PC-3 (cell line): ENCODE measurements around the gene PCCA. TPM values are rescaled to one million over a fixed set of nuclear protein-coding genes. Genes with fewer than 3 reads are reported as not detected.

Experiments
- ATAC-seq: fragments of 200-7000 bp; cut with Tn5 transposase; 2 replicates; pipeline ENCODE4 v1.9.1; 2020; ENCODE audit warnings: mild to moderate bottlenecking, moderate library complexity
- BruUV-seq: library from RNA; stranded (reverse); fragments of 400-500 nt; replicated peaks from 2 replicates; lab custom pipeline; 2021; lab: Mats Ljungman, UMichigan
- CTCF ChIA-PET: fragments of 300-600 bp; sonication (Branson Sonifier 250); formaldehyde crosslinking; loops from one replicate; lab custom pipeline; 2022; ENCODE audit warnings: antibody characterized with exemption; lab: Charles Lee
- POLR2A ChIA-PET: fragments of 300-600 bp; sonication (Branson Sonifier 250); formaldehyde crosslinking; loops from one replicate; lab custom pipeline; 2022; ENCODE audit warnings: antibody characterized with exemption; ENCODE audit not compliant: unreplicated experiment; lab: Charles Lee
- DNase-seq: peaks from one replicate; pipeline ENCODE4 v3.0.0-alpha.2; 2015
- H2AFZ ChIP-seq: fragments of 300-600 bp; sonication (generic); 2 replicates; pipeline ENCODE4 v1.6.0; 2016; ENCODE audit warnings: antibody characterized with exemption, low read length
- H3F3A ChIP-seq: fragments of 300-600 bp; sonication (generic); one replicate; pipeline ENCODE4 v1.6.0; 2017; ENCODE audit warnings: antibody characterized with exemption, low read length, control low read depth, mild to moderate bottlenecking; ENCODE audit not compliant: unreplicated experiment
- H3K27ac ChIP-seq: fragments of 300-600 bp; sonication (generic); 2 replicates; pipeline ENCODE4 v1.5.1; 2016; ENCODE audit warnings: mild to moderate bottlenecking, low read length
- H3K27me3 ChIP-seq: fragments of 300-600 bp; sonication (generic); 2 replicates; pipeline ENCODE4 v1.6.1; 2016; ENCODE audit warnings: low read length, mixed read lengths
- H3K36me3 ChIP-seq: fragments of 300-600 bp; sonication (generic); 2 replicates; pipeline ENCODE4 v1.6.1; 2016; ENCODE audit warnings: low read depth, mixed run types, low read length, mixed read lengths
- H3K4me1 ChIP-seq: fragments of 300-600 bp; sonication (generic); 2 replicates; pipeline ENCODE4 v1.5.1; 2016; ENCODE audit warnings: low read length; ENCODE audit not compliant: insufficient read depth
- H3K4me2 ChIP-seq: fragments of 300-600 bp; sonication (generic); 2 replicates; pipeline ENCODE4 v1.6.0; 2016; ENCODE audit warnings: low read length
- H3K4me3 ChIP-seq: fragments of 300-600 bp; sonication (generic); 2 replicates; pipeline ENCODE4 v1.5.1; 2016; ENCODE audit warnings: mild to moderate bottlenecking, low read length, mixed read lengths
- H3K79me2 ChIP-seq: fragments of 300-600 bp; sonication (generic); 2 replicates; pipeline ENCODE4 v1.6.1; 2017; ENCODE audit warnings: low read length, mixed read lengths
- H3K9ac ChIP-seq: fragments of 300-600 bp; sonication (generic); 2 replicates; pipeline ENCODE4 v1.6.0; 2016; ENCODE audit warnings: mild to moderate bottlenecking, low read length
- H3K9me2 ChIP-seq: fragments of 300-600 bp; sonication (generic); replicated peaks from 2 replicates; pipeline ENCODE4 v1.6.1; 2016; ENCODE audit warnings: mixed run types, low read length, mixed read lengths
- H3K9me3 ChIP-seq: fragments of 300-600 bp; sonication (generic); 2 replicates; pipeline ENCODE4 v1.6.1; 2016; ENCODE audit warnings: low read length, mixed read lengths
- H4K20me1 ChIP-seq: fragments of 300-600 bp; sonication (generic); 2 replicates; pipeline ENCODE4 v1.6.1; 2016; ENCODE audit warnings: low read length, mixed read lengths
- CTCF ChIP-seq: fragments of 300-600 bp; sonication (generic); conservative IDR thresholded peaks from 2 replicates; pipeline ENCODE4 v1.5.1; 2017; ENCODE audit warnings: antibody characterized with exemption, low read depth, mild to moderate bottlenecking, low read length
- EZH2 ChIP-seq: fragments of 300-600 bp; sonication (generic); IDR thresholded peaks from one replicate; pipeline ENCODE4 v1.6.1; 2017; ENCODE audit warnings: antibody characterized with exemption, mild to moderate bottlenecking, low read length; ENCODE audit not compliant: unreplicated experiment
- EZH2phosphoT487 ChIP-seq: fragments of 300-600 bp; sonication (generic); IDR thresholded peaks from 2 replicates; pipeline ENCODE4 v1.6.1; 2018; ENCODE audit warnings: mild to moderate bottlenecking, antibody characterized with exemption, low read length, borderline replicate concordance
- intact Hi-C: fragments of 100-400 bp; cut with micrococcal nuclease; formaldehyde crosslinking; loops from 2 replicates; pipeline ENCODE4 v1.9.0; 2023
- total RNA-seq: library from RNA; depleted of rRNA; stranded (reverse); fragments of >200 nt; gene quantifications from 2 replicates; pipeline ENCODE4 v1.2.3, GENCODE V29; 2014

PCCA gene
- total RNA-seq, 1 experiment from 2014 or later: 10.5 TPM

- no peak for ATAC-seq
- no TSS peak for BruUV-seq
- Histone ChIP-seq H3K9me2 (no peaks in the 10 kb centered on the region), H3K9me3 (no peaks in the 10 kb centered on the region), H3K4me3 (no peak overlapping the region), H4K20me1 (no peaks in the 10 kb centered on the region), H3K9ac (no peak overlapping the region), H2AFZ (no peak overlapping the region), H3K36me3 (no peaks in the 10 kb centered on the region), H3K4me2 (no peak overlapping the region), H3K27ac (no peak overlapping the region), H3K27me3 (no peaks in the 10 kb centered on the region), H3K4me1 (no peaks in the 10 kb centered on the region), H3F3A (no peaks in the 10 kb centered on the region), H3K79me2 (no peaks in the 10 kb centered on the region)
- intact Hi-C loops: no loop called here
- TF ChIP-seq CTCF: no peak
- no peak for TF ChIP-seq EZH2
- no peak for TF ChIP-seq EZH2phosphoT487
- POLR2A ChIA-PET: no interaction called here
- CTCF ChIA-PET: no interaction called here
- no peak for DNase-seq
Measured at GRCh38 chr13:100338275-100338674, 249.4 kb downstream of the PCCA start.

DNA sequence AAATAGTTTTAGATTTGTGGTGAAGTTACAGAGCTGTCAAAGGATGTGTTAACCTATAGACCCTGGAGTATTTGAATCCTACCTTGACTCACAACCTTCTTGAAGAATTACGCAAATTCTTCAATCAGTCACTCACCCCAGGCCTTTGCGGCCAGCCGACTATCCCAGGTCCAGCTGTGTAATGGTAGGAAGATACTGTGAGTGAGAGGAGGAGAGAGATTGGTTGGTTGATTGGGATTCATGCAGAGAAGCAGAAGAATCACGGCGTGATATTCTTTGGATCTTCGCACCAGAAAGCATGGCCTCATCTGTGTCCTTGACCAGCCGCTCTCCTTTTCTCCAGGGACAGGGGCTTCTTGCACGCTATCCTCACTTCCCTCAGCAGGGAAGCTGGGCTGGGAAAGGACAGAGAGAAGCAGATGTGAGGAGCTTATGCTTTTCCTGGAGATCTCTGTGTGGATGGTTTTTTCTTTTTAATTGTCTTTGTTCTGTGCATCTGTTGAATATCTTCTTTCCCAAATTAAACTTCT is 250.6 kb downstream of the PCCA start:
- H3K4me1 ChIP-seq: no peaks in the 10 kb centered on the region
- intact Hi-C loops: no loop called here
- TF ChIP-seq CTCF (no peak), EZH2phosphoT487 (no peak), EZH2 (no peak)
- CTCF ChIA-PET: no interaction called here
- H4K20me1 ChIP-seq: no peaks in the 10 kb centered on the region
- H3K27me3 ChIP-seq: no peaks in the 10 kb centered on the region
- no peaks in the 10 kb centered on the region for H3K9me3 ChIP-seq
- H3K9ac ChIP-seq: no peak overlapping the region
- no TSS peak for BruUV-seq
- no peak overlapping the region for H3K4me3 ChIP-seq
- H3K36me3 ChIP-seq: no peaks in the 10 kb centered on the region
- H3F3A ChIP-seq: no peaks in the 10 kb centered on the region
- POLR2A ChIA-PET: no interaction called here
- H3K27ac ChIP-seq: no peak overlapping the region
- ATAC-seq (no peak), DNase-seq (no peak)
- H3K79me2 ChIP-seq: no peaks in the 10 kb centered on the region
- H3K9me2 ChIP-seq: no peaks in the 10 kb centered on the region
- no peak overlapping the region for H2AFZ ChIP-seq
- H3K4me2 ChIP-seq: no peak overlapping the region

DNA sequence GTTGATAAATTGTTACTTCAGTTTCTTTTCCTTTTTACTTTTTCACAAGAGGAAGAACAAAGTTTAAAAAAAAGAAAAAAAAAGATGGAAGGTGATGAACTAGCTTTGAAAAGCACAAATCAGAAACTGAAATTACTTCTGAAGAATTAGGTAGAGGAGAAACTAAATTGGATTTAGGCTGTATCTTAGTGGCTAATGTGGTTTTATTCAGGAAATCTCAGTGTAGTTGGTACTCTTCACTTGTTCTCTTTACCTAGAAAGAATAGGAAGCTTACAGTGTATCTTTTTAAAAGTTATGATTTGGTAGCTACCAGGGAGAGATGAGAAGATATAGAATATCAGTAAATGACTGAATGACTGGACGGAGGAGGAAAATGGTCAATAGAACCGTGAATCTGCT is 252.0 kb downstream of the PCCA start:
- Histone ChIP-seq H3K27ac (no peak overlapping the region), H3F3A (no peaks in the 10 kb centered on the region), H3K27me3 (no peaks in the 10 kb centered on the region), H3K4me1 (no peaks in the 10 kb centered on the region), H3K9ac (no peak overlapping the region), H2AFZ (no peak overlapping the region), H3K9me3 (no peaks in the 10 kb centered on the region), H4K20me1 (no peaks in the 10 kb centered on the region), H3K4me2 (no peak overlapping the region), H3K79me2 (no peaks in the 10 kb centered on the region), H3K4me3 (no peak overlapping the region), H3K36me3 (no peaks in the 10 kb centered on the region), H3K9me2 (no peaks in the 10 kb centered on the region)
- no peak for ATAC-seq
- DNase-seq: no peak
- BruUV-seq: no TSS peak
- intact Hi-C loops: no loop called here
- TF ChIP-seq EZH2phosphoT487 (no peak), EZH2 (no peak), CTCF (no peak)
- CTCF ChIA-PET: no interaction called here
- POLR2A ChIA-PET: no interaction called here
